ENCODE data around the gene CECR2.

DNA sequence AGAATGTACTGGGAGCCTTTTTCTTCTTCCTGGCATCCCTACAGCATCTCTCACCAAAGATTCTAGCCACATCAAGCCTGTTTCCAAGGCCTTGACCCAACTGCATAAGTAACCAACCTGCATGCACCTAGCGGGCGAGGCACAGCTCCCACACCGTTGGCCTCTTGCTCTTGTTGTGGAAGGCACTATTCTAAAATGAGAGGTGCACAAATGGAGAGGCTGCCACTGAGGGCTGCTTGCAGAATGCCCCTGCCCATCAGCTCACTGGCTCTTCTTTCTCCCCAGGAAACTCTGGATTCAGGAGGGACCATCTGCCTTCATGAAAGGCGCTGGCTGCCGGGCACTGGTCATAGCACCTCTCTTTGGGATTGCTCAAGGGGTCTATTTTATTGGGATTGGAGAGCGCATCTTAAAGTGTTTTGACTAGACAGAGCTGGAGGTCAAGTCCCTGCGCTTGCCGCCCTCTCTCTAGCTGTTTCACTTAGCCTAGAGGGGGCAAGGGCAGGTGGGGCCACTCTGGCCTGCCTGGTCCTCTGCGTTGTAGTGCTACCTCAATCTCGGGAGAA lies 220.6 kb downstream of the CECR2 start:
- TF ChIP-seq, protein P1, sequence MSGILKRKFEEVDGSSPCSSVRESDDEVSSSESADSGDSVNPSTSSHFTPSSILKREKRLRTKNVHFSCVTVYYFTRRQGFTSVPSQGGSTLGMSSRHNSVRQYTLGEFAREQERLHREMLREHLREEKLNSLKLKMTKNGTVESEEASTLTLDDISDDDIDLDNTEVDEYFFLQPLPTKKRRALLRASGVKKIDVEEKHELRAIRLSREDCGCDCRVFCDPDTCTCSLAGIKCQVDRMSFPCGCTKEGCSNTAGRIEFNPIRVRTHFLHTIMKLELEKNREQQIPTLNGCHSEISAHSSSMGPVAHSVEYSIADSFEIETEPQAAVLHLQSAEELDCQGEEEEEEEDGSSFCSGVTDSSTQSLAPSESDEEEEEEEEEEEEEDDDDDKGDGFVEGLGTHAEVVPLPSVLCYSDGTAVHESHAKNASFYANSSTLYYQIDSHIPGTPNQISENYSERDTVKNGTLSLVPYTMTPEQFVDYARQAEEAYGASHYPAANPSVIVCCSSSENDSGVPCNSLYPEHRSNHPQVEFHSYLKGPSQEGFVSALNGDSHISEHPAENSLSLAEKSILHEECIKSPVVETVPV (CRISPR knock-in tag; IDR thresholded peaks at IDR 0.05) = no peak
- TF ChIP-seq ZC3H10 (CRISPR knock-in tag; IDR thresholded peaks at IDR 0.05) (no peak), RARB (CRISPR knock-in tag; IDR thresholded peaks at IDR 0.05) (no peak), ZNF70 (CRISPR knock-in tag; IDR thresholded peaks at IDR 0.05) (no peak), GLIS3 (CRISPR knock-in tag; IDR thresholded peaks at IDR 0.05) (no peak), TOX (CRISPR knock-in tag; IDR thresholded peaks at IDR 0.05; ENCODE audit: borderline replicate concordance) (no peak)
- TF ChIP-seq, protein P2, sequence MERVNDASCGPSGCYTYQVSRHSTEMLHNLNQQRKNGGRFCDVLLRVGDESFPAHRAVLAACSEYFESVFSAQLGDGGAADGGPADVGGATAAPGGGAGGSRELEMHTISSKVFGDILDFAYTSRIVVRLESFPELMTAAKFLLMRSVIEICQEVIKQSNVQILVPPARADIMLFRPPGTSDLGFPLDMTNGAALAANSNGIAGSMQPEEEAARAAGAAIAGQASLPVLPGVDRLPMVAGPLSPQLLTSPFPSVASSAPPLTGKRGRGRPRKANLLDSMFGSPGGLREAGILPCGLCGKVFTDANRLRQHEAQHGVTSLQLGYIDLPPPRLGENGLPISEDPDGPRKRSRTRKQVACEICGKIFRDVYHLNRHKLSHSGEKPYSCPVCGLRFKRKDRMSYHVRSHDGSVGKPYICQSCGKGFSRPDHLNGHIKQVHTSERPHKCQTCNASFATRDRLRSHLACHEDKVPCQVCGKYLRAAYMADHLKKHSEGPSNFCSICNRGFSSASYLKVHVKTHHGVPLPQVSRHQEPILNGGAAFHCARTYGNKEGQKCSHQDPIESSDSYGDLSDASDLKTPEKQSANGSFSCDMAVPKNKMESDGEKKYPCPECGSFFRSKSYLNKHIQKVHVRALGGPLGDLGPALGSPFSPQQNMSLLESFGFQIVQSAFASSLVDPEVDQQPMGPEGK (CRISPR knock-in tag; IDR thresholded peaks at IDR 0.05; ENCODE audit: borderline replicate concordance) = no peak

All from SK-N-SH treated with all-trans-retinoic acid at 6 μM for 48 hours (cell line).